GM19023 (cell line): Measurements from ENCODE around the gene DCAF11.

Experiments
- ATAC-seq: cut with Tn5 transposase; IDR thresholded peaks from one replicate; pipeline ENCODE4 v1.9.1; 2021; ENCODE audit warnings: mild to moderate bottlenecking, moderate library complexity; ENCODE audit not compliant: unreplicated experiment

The DCAF11 gene

GRCh38 chr14:24114532-24115421 is at the start of gene DCAF11, which contains the start of gene NRL:
Gene DCAF11 (plus strand): TSS chr14:24114777. CDS start chr14:24115595, 818 bp downstream.
Gene NRL (minus strand): TSS chr14:24114949. CDS start chr14:24082848, 32,101 bp downstream.
- ATAC-seq = peak; percentile 81

GRCh38 chr14:24064856-24065255 is 49.7 kb upstream of the DCAF11 start:
- no peak for ATAC-seq

- ATAC-seq = no peak
Measured at GRCh38 chr14:24065408-24065807, 49.2 kb upstream of the DCAF11 start.

- no peak for ATAC-seq
Measured at GRCh38 chr14:24066496-24067132, 48.0 kb upstream of the DCAF11 start.

GRCh38 chr14:24067133-24068082 is 47.2 kb upstream of the DCAF11 start:
- ATAC-seq = no peak

- ATAC-seq = no peak
Measured at GRCh38 chr14:24068711-24069410, 45.7 kb upstream of the DCAF11 start.

- ATAC-seq = no peak
Measured at GRCh38 chr14:24069411-24069735, 45.2 kb upstream of the DCAF11 start.

- no peak for ATAC-seq
Measured at GRCh38 chr14:24070285-24071143, 44.1 kb upstream of the DCAF11 start.

- no peak for ATAC-seq
Measured at GRCh38 chr14:24071144-24071697, 43.4 kb upstream of the DCAF11 start, which contains the start of gene CPNE6. Gene CPNE6 (plus strand): TSS chr14:24071562. CDS start chr14:24072937, 1,375 bp downstream.

GRCh38 chr14:24071836-24072430 is 42.6 kb upstream of the DCAF11 start:
- ATAC-seq = no peak

- ATAC-seq = no peak
Measured at GRCh38 chr14:24072436-24072835, 42.1 kb upstream of the DCAF11 start.

GRCh38 chr14:24072881-24073877 is 41.4 kb upstream of the DCAF11 start:
- ATAC-seq = no peak

- ATAC-seq = no peak
Measured at GRCh38 chr14:24074625-24075484, 39.7 kb upstream of the DCAF11 start.

- peak; percentile 53 for ATAC-seq
Measured at GRCh38 chr14:24075485-24076301, 38.9 kb upstream of the DCAF11 start.

GRCh38 chr14:24076302-24076601 is 38.3 kb upstream of the DCAF11 start:
- no peak for ATAC-seq

- ATAC-seq = no peak
Measured at GRCh38 chr14:24077086-24077485, 37.5 kb upstream of the DCAF11 start.
